GM12878 (cell line): Measurements from ENCODE around the gene NRXN3. TPM values are rescaled to one million over a fixed set of nuclear protein-coding genes. Genes with fewer than 3 reads are reported as not detected.

Source experiments
- ATAC-seq: fragments of 200-7000 bp; cut with Tn5 transposase; 3 replicates; pipeline ENCODE4 v1.9.1; 2020; ENCODE audit warnings: mild to moderate bottlenecking, moderate library complexity
- BruUV-seq: library from RNA; stranded (reverse); fragments of 400-500 nt; replicated peaks from 2 replicates; lab custom pipeline; 2021; lab: Mats Ljungman, UMichigan
- CTCF ChIA-PET: fragments of 300-600 bp; sonication (Branson Sonifier 250); formaldehyde crosslinking; extraction: SDS; loops from one replicate; lab custom pipeline; 2021; ENCODE audit warnings: inconsistent platforms; lab: Yijun Ruan, JAX
- POLR2A ChIA-PET: fragments of 350-600 bp; formaldehyde crosslinking; extraction: SDS; loops from one replicate; lab custom pipeline; 2021; ENCODE audit warnings: inconsistent platforms; lab: Charles Lee
- RAD21 ChIA-PET: fragments of 300-600 bp; sonication (Branson Sonifier 250); formaldehyde crosslinking; loops from one replicate; lab custom pipeline; 2023; ENCODE audit warnings: antibody characterized with exemption; ENCODE audit not compliant: unreplicated experiment; lab: Charles Lee
- SMC1A ChIA-PET: fragments of 300-600 bp; sonication (Branson Sonifier 250); formaldehyde crosslinking; loops from one replicate; lab custom pipeline; 2023; ENCODE audit not compliant: unreplicated experiment, uncharacterized antibody; lab: Charles Lee
- DNase-seq: peaks from one replicate; pipeline ENCODE4 v3.0.0-alpha.2; 2011; ENCODE audit warnings: low read depth, low spot score
- FAIRE-seq: peaks from 3 replicates; lab custom pipeline; 2011; peaks lifted over from hg19 to GRCh38; lab: Jason Lieb, UNC
- H2AFZ ChIP-seq: 2 replicates; pipeline ENCODE4 v1.6.0; 2011; ENCODE audit warnings: low read depth, low read length, control low read depth; ENCODE audit not compliant: control insufficient read depth
- H3K27ac ChIP-seq: 2 replicates; pipeline ENCODE4 v1.5.1; 2011; ENCODE audit warnings: control low read depth; ENCODE audit not compliant: control insufficient read depth, insufficient read depth
- H3K27me3 ChIP-seq, 2 experiments: replicated peaks in 1 of 2; 2 replicates each; pipeline versions ENCODE4 v1.6.0 to v1.6.1; 2011; ENCODE audit warnings: low read length in 1 of 2; ENCODE audit not compliant: control insufficient read depth in 2 of 2, insufficient read depth in 2 of 2
- H3K36me3 ChIP-seq, 2 experiments: 2 replicates each; pipeline ENCODE4 v1.5.1; 2011; ENCODE audit warnings: low read length in 1 of 2; ENCODE audit not compliant: control insufficient read depth in 2 of 2, insufficient read depth in 2 of 2
- H3K4me1 ChIP-seq: 2 replicates; pipeline ENCODE4 v1.6.1; 2011; ENCODE audit warnings: mild to moderate bottlenecking, low read length, moderate library complexity, mixed read lengths; ENCODE audit not compliant: control insufficient read depth, insufficient read depth
- H3K4me2 ChIP-seq: 2 replicates; pipeline ENCODE4 v1.6.0; 2011; ENCODE audit warnings: control low read depth; ENCODE audit not compliant: control insufficient read depth, insufficient read depth
- H3K4me3 ChIP-seq: fragments of 200-600 bp; sonication (generic); 2 replicates; pipeline ENCODE4 v1.5.1; 2016
- H3K79me2 ChIP-seq: 2 replicates; pipeline ENCODE4 v1.6.0; 2011; ENCODE audit warnings: low read length; ENCODE audit not compliant: control insufficient read depth, insufficient read depth
- H3K9ac ChIP-seq: 2 replicates; pipeline ENCODE4 v1.8.0; 2011; ENCODE audit warnings: low read length, control low read depth, mixed read lengths; ENCODE audit not compliant: control insufficient read depth, insufficient read depth
- H3K9me3 ChIP-seq: replicated peaks from 3 replicates; pipeline ENCODE4 v1.5.1; 2011; ENCODE audit warnings: mild to moderate bottlenecking, low read length; ENCODE audit not compliant: control insufficient read depth, insufficient read depth
- H4K20me1 ChIP-seq: 2 replicates; pipeline ENCODE4 v1.6.0; 2011; ENCODE audit not compliant: control insufficient read depth, insufficient read depth
- CBX5 ChIP-seq: sonication (generic); IDR thresholded peaks from 2 replicates; pipeline ENCODE4 v1.6.1; 2016; ENCODE audit warnings: low read depth, moderate library complexity, mild to moderate bottlenecking, inconsistent platforms
- CHD4 ChIP-seq: fragments of 200-600 bp; sonication (generic); IDR thresholded peaks from 2 replicates; pipeline ENCODE4 v1.6.1; 2016; ENCODE audit warnings: mild to moderate bottlenecking
- IRF4 ChIP-seq: IDR thresholded peaks from 2 replicates; pipeline ENCODE4 v1.6.1; 2011; ENCODE audit warnings: low read depth, low read length
- NFYA ChIP-seq: IDR thresholded peaks from 2 replicates; pipeline ENCODE4 v1.6.1; 2011; ENCODE audit warnings: low read depth, mild to moderate bottlenecking, low read length, improper control_type of control experiment, borderline replicate concordance
- NRF1 ChIP-seq: conservative IDR thresholded peaks from 2 replicates; pipeline ENCODE4 v1.6.1; 2011; ENCODE audit warnings: mild to moderate bottlenecking, low read depth, low read length, improper control_type of control experiment
- SP1 ChIP-seq: IDR thresholded peaks from one replicate; pipeline ENCODE4 v1.6.1; 2011; ENCODE audit warnings: low read depth, low read length
- SPI1 ChIP-seq: IDR thresholded peaks from 2 replicates; pipeline ENCODE4 v1.6.1; 2011; ENCODE audit warnings: low read depth, mild to moderate bottlenecking, low read length, moderate library complexity, borderline replicate concordance; ENCODE audit not compliant: insufficient read depth
- ZBED1 ChIP-seq: IDR thresholded peaks from 2 replicates; pipeline ENCODE4 v1.6.1; 2016; ENCODE audit warnings: borderline replicate concordance
- WGBS: methylation state at CpG from one replicate; pipeline ENCODE4 v1.1.6; 2016; ENCODE audit warnings: low lambda C conversion rate; ENCODE audit not compliant: insufficient replicate concordance, insufficient coverage; ENCODE audit errors: missing lambda C conversion rate; 5-methylcytosine and 5-hydroxymethylcytosine counted together
- in situ Hi-C: fragments of 300-500 bp; cut with MboI; formaldehyde crosslinking; loops from 9 replicates; pipeline ENCODE4 v1.14.3; 2018; ENCODE audit warnings: mixed read lengths
- intact Hi-C: fragments of 100-400 bp; cut with micrococcal nuclease; formaldehyde crosslinking; loops from one replicate; pipeline ENCODE4 v1.14.2; 2022; ENCODE audit not compliant: unreplicated experiment
- polyA plus RNA-seq, 11 experiments: library from polyadenylated mRNA; depleted of rRNA in 4 of 11; unstranded in 6 of 11; stranded (reverse) in 5 of 11; fragments of >200 nt; fragmentation: Nextera tagmentation in 4 of 11; fragmentation: Illumina TruSeq in 1 of 11; extraction: Ambion mirVana in 4 of 11; extraction: Trizol in 1 of 11; gene quantifications; 1 replicate in 1 of 11; 2 replicates in 10 of 11; pipeline versions ENCODE4 v1.2.1 to v1.2.3, GENCODE V29; 2011 to 2016; ENCODE audit warnings: inconsistent platforms in 2 of 11, missing spikeins in 2 of 11, low read depth in 1 of 11
- total RNA-seq, 4 experiments: library from RNA; depleted of rRNA in 3 of 4; stranded (reverse); fragments of >200 nt in 3 of 4; fragmentation: Illumina TruSeq in 1 of 4; extraction: Trizol in 1 of 4; gene quantifications; 2 replicates each; pipeline versions ENCODE4 v1.2.1 to v1.2.3, GENCODE V29; 2013 to 2021
- TF ChIP-seq, protein P1 (sequence below): fragments of 450-650 bp; IDR thresholded peaks from 2 replicates; pipeline ENCODE4 v1.6.1; 2016; ENCODE audit warnings: mild to moderate bottlenecking
- TF ChIP-seq, protein P2 (sequence below): fragments of 450-650 bp; IDR thresholded peaks from 2 replicates; pipeline ENCODE4 v1.6.1; 2017; ENCODE audit warnings: low read depth, mild to moderate bottlenecking, moderate library complexity
- TF ChIP-seq, protein P3 (sequence below): fragments of 450-650 bp; IDR thresholded peaks from 2 replicates; pipeline ENCODE4 v1.6.1; 2016; ENCODE audit warnings: mild to moderate bottlenecking

The NRXN3 gene
- total and polyA plus RNA-seq, 10 of the 15 experiments (the other 5 are each of a cell fraction or from before 2014, with no cell fraction given) = 0.52 to 3.3 (median 1.4) TPM

GRCh38 chr14:79136071-79137044, 966.2 kb downstream of the NRXN3 start:
- intact Hi-C loops (no loop called here), in situ Hi-C loops (no loop called here)
- Histone ChIP-seq H3K79me2 (no peaks in the 10 kb centered on the region), H4K20me1 (no peaks in the 10 kb centered on the region), H2AFZ (no peak overlapping the region), H3K4me2 (no peak overlapping the region), H3K4me1 (no peaks in the 10 kb centered on the region), H3K9me3 (no peaks in the 10 kb centered on the region), H3K4me3 (no peak overlapping the region), H3K27me3 (no peaks in the 10 kb centered on the region), H3K27ac (no peak overlapping the region), H3K36me3 (no peaks in the 10 kb centered on the region), H3K9ac (no peak overlapping the region)
- ChIA-PET RAD21 (no interaction called here), CTCF (no interaction called here), SMC1A (interaction anchor here (1.4 kb wide), 1 partner anchor 16 kb away, joined by 4 read pairs; no protein-coding TSS in a partner anchor), POLR2A (no interaction called here)
- DNase-seq (no peak), ATAC-seq (no peak), FAIRE-seq (no peak)
- BruUV-seq = no TSS peak
- TF ChIP-seq NFYA = no peak
- TF ChIP-seq, protein P1, sequence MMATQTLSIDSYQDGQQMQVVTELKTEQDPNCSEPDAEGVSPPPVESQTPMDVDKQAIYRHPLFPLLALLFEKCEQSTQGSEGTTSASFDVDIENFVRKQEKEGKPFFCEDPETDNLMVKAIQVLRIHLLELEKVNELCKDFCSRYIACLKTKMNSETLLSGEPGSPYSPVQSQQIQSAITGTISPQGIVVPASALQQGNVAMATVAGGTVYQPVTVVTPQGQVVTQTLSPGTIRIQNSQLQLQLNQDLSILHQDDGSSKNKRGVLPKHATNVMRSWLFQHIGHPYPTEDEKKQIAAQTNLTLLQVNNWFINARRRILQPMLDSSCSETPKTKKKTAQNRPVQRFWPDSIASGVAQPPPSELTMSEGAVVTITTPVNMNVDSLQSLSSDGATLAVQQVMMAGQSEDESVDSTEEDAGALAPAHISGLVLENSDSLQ = no peak
- no peak for TF ChIP-seq CBX5
- no peak for TF ChIP-seq SPI1
- TF ChIP-seq, protein P2, sequence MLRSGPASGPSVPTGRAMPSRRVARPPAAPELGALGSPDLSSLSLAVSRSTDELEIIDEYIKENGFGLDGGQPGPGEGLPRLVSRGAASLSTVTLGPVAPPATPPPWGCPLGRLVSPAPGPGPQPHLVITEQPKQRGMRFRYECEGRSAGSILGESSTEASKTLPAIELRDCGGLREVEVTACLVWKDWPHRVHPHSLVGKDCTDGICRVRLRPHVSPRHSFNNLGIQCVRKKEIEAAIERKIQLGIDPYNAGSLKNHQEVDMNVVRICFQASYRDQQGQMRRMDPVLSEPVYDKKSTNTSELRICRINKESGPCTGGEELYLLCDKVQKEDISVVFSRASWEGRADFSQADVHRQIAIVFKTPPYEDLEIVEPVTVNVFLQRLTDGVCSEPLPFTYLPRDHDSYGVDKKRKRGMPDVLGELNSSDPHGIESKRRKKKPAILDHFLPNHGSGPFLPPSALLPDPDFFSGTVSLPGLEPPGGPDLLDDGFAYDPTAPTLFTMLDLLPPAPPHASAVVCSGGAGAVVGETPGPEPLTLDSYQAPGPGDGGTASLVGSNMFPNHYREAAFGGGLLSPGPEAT = no peak
- TF ChIP-seq NRF1 = no peak
- no peak for TF ChIP-seq SP1
- TF ChIP-seq ZBED1 = no peak
- no peak for TF ChIP-seq CHD4
- TF ChIP-seq, protein P3, sequence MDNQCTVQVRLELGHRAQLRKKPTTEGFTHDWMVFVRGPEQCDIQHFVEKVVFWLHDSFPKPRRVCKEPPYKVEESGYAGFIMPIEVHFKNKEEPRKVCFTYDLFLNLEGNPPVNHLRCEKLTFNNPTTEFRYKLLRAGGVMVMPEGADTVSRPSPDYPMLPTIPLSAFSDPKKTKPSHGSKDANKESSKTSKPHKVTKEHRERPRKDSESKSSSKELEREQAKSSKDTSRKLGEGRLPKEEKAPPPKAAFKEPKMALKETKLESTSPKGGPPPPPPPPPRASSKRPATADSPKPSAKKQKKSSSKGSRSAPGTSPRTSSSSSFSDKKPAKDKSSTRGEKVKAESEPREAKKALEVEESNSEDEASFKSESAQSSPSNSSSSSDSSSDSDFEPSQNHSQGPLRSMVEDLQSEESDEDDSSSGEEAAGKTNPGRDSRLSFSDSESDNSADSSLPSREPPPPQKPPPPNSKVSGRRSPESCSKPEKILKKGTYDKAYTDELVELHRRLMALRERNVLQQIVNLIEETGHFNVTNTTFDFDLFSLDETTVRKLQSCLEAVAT = no peak
- no peak for TF ChIP-seq IRF4
- 21% methylated on average over 7 of the region's 7 CpGs for WGBS
